Esophagus squamous epithelium (tissue), 5 donors: ENCODE results near the gene WT1. TPM values are rescaled to one million over a fixed set of nuclear protein-coding genes. Genes with fewer than 3 reads are reported as not detected.

Source experiments
- DNase-seq: peaks from one replicate; lab custom pipeline; 2025; lab: John Stamatoyannopoulos, UW
- H3K27ac ChIP-seq, 4 donors: fragments of 200-600 bp; sonication (generic); one replicate each; pipeline ENCODE4 v1.5.1; 2016 to 2019; ENCODE audit warnings: mild to moderate bottlenecking in 1 of 4
- H3K27me3 ChIP-seq, 4 donors: fragments of 200-600 bp; sonication (generic); 1 replicate in 3 of 4; 2 replicates in 1 of 4; pipeline versions ENCODE4 v1.5.1 to v1.6.0; 2017 to 2021; ENCODE audit warnings: antibody characterized with exemption in 1 of 4
- H3K36me3 ChIP-seq, 3 donors: fragments of 200-600 bp; sonication (generic); one replicate each; pipeline ENCODE4 v1.5.1; 2016 to 2019
- H3K4me1 ChIP-seq, 3 donors: fragments of 200-600 bp; sonication (generic); one replicate each; pipeline ENCODE4 v1.5.1; 2017 to 2019
- H3K4me3 ChIP-seq, 4 donors: fragments of 200-600 bp; sonication (generic); 1 replicate in 3 of 4; 2 replicates in 1 of 4; pipeline ENCODE4 v1.5.1; 2016 to 2019; ENCODE audit warnings: mild to moderate bottlenecking in 2 of 4, moderate library complexity in 1 of 4
- H3K9me3 ChIP-seq, 3 donors: fragments of 200-600 bp; sonication (generic); one replicate each; pipeline ENCODE4 v1.5.1; 2016 to 2019
- CTCF ChIP-seq, 6 experiments: fragments of 450-650 bp in 4 of 6; fragments of 200-600 bp in 2 of 6; sonication (generic) in 2 of 6; IDR thresholded peaks; one replicate each; pipeline ENCODE4 v1.5.1; 2016 to 2019; ENCODE audit warnings: antibody characterized with exemption in 6 of 6, mild to moderate bottlenecking in 4 of 6, moderate library complexity in 4 of 6
- POLR2A ChIP-seq, 4 donors: fragments of 450-650 bp; IDR thresholded peaks; one replicate each; pipeline ENCODE4 v1.6.1; 2017; ENCODE audit warnings: antibody characterized with exemption in 4 of 4, mild to moderate bottlenecking in 4 of 4, moderate library complexity in 3 of 4
- WGBS, 2 donors: methylation state at CpG; one replicate each; pipeline ENCODE4 v1.1.5; 2018; 5-methylcytosine and 5-hydroxymethylcytosine counted together
- intact Hi-C: fragments of 100-400 bp; cut with DNase I; formaldehyde crosslinking; loops from one replicate; pipeline ENCODE4 v1.15.0; 2022
- total RNA-seq, 4 donors: library from RNA; depleted of rRNA; stranded (reverse); fragments of >200 nt; gene quantifications; one replicate each; pipeline ENCODE4 v1.1.0, GENCODE V29; 2016
- donor health status: DM: yes; HTN: yes; CAD: no.

The WT1 gene
- total RNA-seq, 4 donors from 2014 or later = not detected

- intact Hi-C loops = no loop called here
These were observed 15.2 kb downstream of the WT1 start for GRCh38 chr11:32420139-32420538.

GRCh38 chr11:32418836-32419235 is 16.5 kb downstream of the WT1 start:
- TF ChIP-seq CTCF (IDR thresholded peaks at IDR 0.05) (no peak), POLR2A (IDR thresholded peaks at IDR 0.05) (no peak)
- no peaks in the 10 kb centered on the region for H3K4me1 ChIP-seq
- H3K9me3 ChIP-seq = no peaks in the 10 kb centered on the region
- WGBS, 2 donors = 15 to 35% methylated on average over 5 of the region's 5 CpGs
- no peak for DNase-seq
- H3K4me3 ChIP-seq = no peak overlapping the region
- no peak overlapping the region for H3K27ac ChIP-seq
- peaks cover 0 to 81% (median 0%) of the 10 kb centered on the region in 4 donors for H3K27me3 ChIP-seq
- H3K36me3 ChIP-seq = no peaks in the 10 kb centered on the region
- intact Hi-C loops = no loop called here

More at GRCh38 chr11:32420139-32420538, 15.2 kb downstream of the WT1 start:
- no peak for DNase-seq
- no peaks in the 10 kb centered on the region for H3K36me3 ChIP-seq
- H3K9me3 ChIP-seq = no peaks in the 10 kb centered on the region
- H3K4me1 ChIP-seq = no peaks in the 10 kb centered on the region
- no peak overlapping the region for H3K4me3 ChIP-seq
- no peak overlapping the region for H3K27ac ChIP-seq
- no peak for TF ChIP-seq POLR2A (IDR thresholded peaks at IDR 0.05)
- TF ChIP-seq CTCF (IDR thresholded peaks at IDR 0.05) = no peak
- H3K27me3 ChIP-seq = peaks cover 0 to 83% (median 0%) of the 10 kb centered on the region in 4 donors

- intact Hi-C loops = no loop called here
- WGBS, 2 donors = 69 to 80% methylated on average over 3 of the region's 3 CpGs
- no peaks in the 10 kb centered on the region for H3K36me3 ChIP-seq
- H3K4me3 ChIP-seq = no peak overlapping the region
- no peaks in the 10 kb centered on the region for H3K4me1 ChIP-seq
- peaks cover 0 to 81% (median 0%) of the 10 kb centered on the region in 4 donors for H3K27me3 ChIP-seq
- TF ChIP-seq CTCF (IDR thresholded peaks at IDR 0.05) (no peak), POLR2A (IDR thresholded peaks at IDR 0.05) (no peak)
- DNase-seq = no peak
- H3K27ac ChIP-seq = no peak overlapping the region
- H3K9me3 ChIP-seq = no peaks in the 10 kb centered on the region
These were observed 17.5 kb downstream of the WT1 start for GRCh38 chr11:32417806-32418205.

GRCh38 chr11:32416301-32416700 is 19.0 kb downstream of the WT1 start:
- no peak overlapping the region for H3K27ac ChIP-seq
- TF ChIP-seq POLR2A (IDR thresholded peaks at IDR 0.05) = no peak
- TF ChIP-seq CTCF (IDR thresholded peaks at IDR 0.05) = no peak
- no peak for DNase-seq
- no peaks in the 10 kb centered on the region for H3K4me1 ChIP-seq
- peaks cover 0 to 72% (median 0%) of the 10 kb centered on the region in 4 donors for H3K27me3 ChIP-seq
- 77% methylated on average over 2 of the region's 4 CpGs; no CpG with 5 or more reads in 1 of the 2 donors for WGBS, 2 donors
- H3K4me3 ChIP-seq = no peak overlapping the region
- intact Hi-C loops = no loop called here
- H3K36me3 ChIP-seq = no peaks in the 10 kb centered on the region
- H3K9me3 ChIP-seq = no peaks in the 10 kb centered on the region

- no peak for TF ChIP-seq CTCF (IDR thresholded peaks at IDR 0.05)
- TF ChIP-seq POLR2A (IDR thresholded peaks at IDR 0.05) = no peak
- no peak for DNase-seq
- no peaks in the 10 kb centered on the region for H3K9me3 ChIP-seq
- no peak overlapping the region for H3K27ac ChIP-seq
- H3K27me3 ChIP-seq = peaks cover 0 to 64% (median 0%) of the 10 kb centered on the region in 4 donors
- no peaks in the 10 kb centered on the region for H3K4me1 ChIP-seq
- intact Hi-C loops = no loop called here
- H3K4me3 ChIP-seq = no peak overlapping the region
- no peaks in the 10 kb centered on the region for H3K36me3 ChIP-seq
- 57 to 76% methylated on average over 2 of the region's 2 CpGs for WGBS, 2 donors
These were observed 20.4 kb downstream of the WT1 start for GRCh38 chr11:32414925-32415324.
